K562 (cell line): ENCODE measurements around the gene SPPL3. TPM values are rescaled to one million over a fixed set of nuclear protein-coding genes. Genes with fewer than 3 reads are reported as not detected.

ENCODE experiments used
- ATAC-seq: fragments of 200-7000 bp; cut with Tn5 transposase; 3 replicates; pipeline ENCODE4 v1.9.1; 2020; ENCODE audit warnings: moderate library complexity
- BruUV-seq: library from RNA; stranded (reverse); fragments of 400-500 nt; replicated peaks from 2 replicates; lab custom pipeline; 2021; lab: Mats Ljungman, UMichigan
- CTCF ChIA-PET: fragments of 300-600 bp; formaldehyde crosslinking; extraction: SDS; loops from one replicate; lab custom pipeline; 2021; ENCODE audit warnings: low intra/inter-chr PET ratio; lab: Yijun Ruan, JAX
- POLR2A ChIA-PET: fragments of 300-600, 350-650 bp; sonication (Branson Sonifier 250); formaldehyde crosslinking; extraction: SDS; loops from one replicate; lab custom pipeline; 2021; ENCODE audit warnings: antibody characterized with exemption, inconsistent platforms; lab: Yijun Ruan, JAX
- DNase-seq, 4 experiments: peaks; one replicate each; pipeline versions ENCODE4 v3.0.0 to v3.0.0-alpha.2; 2011 to 2018; ENCODE audit warnings: low spot score in 3 of 4, mixed read lengths in 3 of 4; ENCODE audit errors: extremely low read depth in 1 of 4
- FAIRE-seq: peaks from 2 replicates; lab custom pipeline; 2011; peaks lifted over from hg19 to GRCh38; lab: Jason Lieb, UNC
- H2AFZ ChIP-seq: 2 replicates; pipeline ENCODE4 v1.6.0; 2011; ENCODE audit warnings: low read depth, low read length, control low read depth, inconsistent platforms
- H3K27ac ChIP-seq: fragments of 200-600 bp; 3 replicates; pipeline ENCODE4 v1.8.0; 2011; ENCODE audit warnings: low read depth, mild to moderate bottlenecking, control low read depth, inconsistent platforms, low read length, moderate library complexity, mixed read lengths; ENCODE audit errors: extremely low read depth
- H3K27me3 ChIP-seq, 2 experiments: fragments of 300-600 bp in 1 of 2; 2 replicates in 1 of 2; 3 replicates in 1 of 2; pipeline versions ENCODE4 v1.6.0 to v1.8.0; 2011; ENCODE audit warnings: inconsistent platforms in 2 of 2, low read length in 2 of 2, mild to moderate bottlenecking in 1 of 2, mixed read lengths in 1 of 2, moderate library complexity in 1 of 2; ENCODE audit not compliant: control insufficient read depth in 2 of 2, insufficient read depth in 2 of 2
- H3K36me3 ChIP-seq: fragments of 300-600 bp; 3 replicates; pipeline ENCODE4 v1.8.0; 2011; ENCODE audit warnings: mild to moderate bottlenecking, low read length, inconsistent platforms; ENCODE audit not compliant: control insufficient read depth, insufficient read depth
- H3K4me1 ChIP-seq, 2 experiments: fragments of 200-600 bp in 1 of 2; replicated peaks in 1 of 2; 2 replicates in 1 of 2; 3 replicates in 1 of 2; pipeline versions ENCODE4 v1.5.1 to v1.8.0; 2011; ENCODE audit warnings: inconsistent platforms in 2 of 2, low read length in 2 of 2, mild to moderate bottlenecking in 1 of 2, mixed read lengths in 1 of 2, moderate library complexity in 1 of 2; ENCODE audit not compliant: control insufficient read depth in 2 of 2, insufficient read depth in 2 of 2
- H3K4me2 ChIP-seq: 2 replicates; pipeline ENCODE4 v1.6.1; 2011; ENCODE audit warnings: low read length, control low read depth, inconsistent platforms, mixed read lengths; ENCODE audit not compliant: insufficient read depth
- H3K4me3 ChIP-seq: fragments of 200-600 bp; sonication (generic), shearing (Covaris generic); 2 replicates; pipeline ENCODE4 v1.5.1; 2016; ENCODE audit warnings: control low read depth, inconsistent platforms
- H3K79me2 ChIP-seq: fragments of 200-600 bp; 3 replicates; pipeline ENCODE4 v1.8.0; 2011; ENCODE audit warnings: low read length, inconsistent platforms; ENCODE audit not compliant: control insufficient read depth, insufficient read depth
- H3K9ac ChIP-seq, 2 experiments: 2 replicates each; pipeline versions ENCODE4 v1.6.0 to v1.6.1; 2011; ENCODE audit warnings: low read depth in 2 of 2, low read length in 2 of 2, control low read depth in 1 of 2, inconsistent platforms in 1 of 2, mild to moderate bottlenecking in 1 of 2, mixed read lengths in 1 of 2; ENCODE audit not compliant: insufficient read depth in 1 of 2
- H3K9me1 ChIP-seq: one replicate; pipeline ENCODE4 v1.6.0; 2011; ENCODE audit warnings: inconsistent platforms, mild to moderate bottlenecking, low read length, moderate library complexity; ENCODE audit not compliant: control insufficient read depth, insufficient read depth
- H3K9me3 ChIP-seq: replicated peaks from 2 replicates; pipeline ENCODE4 v1.5.1; 2011; ENCODE audit warnings: low read depth, low read length, inconsistent platforms; ENCODE audit not compliant: control insufficient read depth, insufficient read depth
- H4K20me1 ChIP-seq: replicated peaks from 2 replicates; pipeline ENCODE4 v1.6.1; 2011; ENCODE audit warnings: low read length, inconsistent platforms, mixed read lengths; ENCODE audit not compliant: control insufficient read depth, insufficient read depth
- CEBPG ChIP-seq, 3 experiments: fragments of 200-800 bp in 1 of 3; sonication (Bioruptor generic) in 1 of 3; sonication (generic) in 1 of 3; formaldehyde crosslinking in 1 of 3; IDR thresholded peaks in 2 of 3; conservative IDR thresholded peaks in 1 of 3; 2 replicates each; pipeline versions ENCODE4 v1.6.1 to v1.8.0; 2016 to 2022; ENCODE audit warnings: missing compliant biosample characterization in 2 of 3, missing genetic modification characterization in 2 of 3, mild to moderate bottlenecking in 1 of 3, missing genetic modification reagents in 1 of 3
- MIER1 ChIP-seq: fragments of 450-650 bp; IDR thresholded peaks from 2 replicates; pipeline ENCODE4 v1.6.1; 2016; ENCODE audit warnings: antibody characterized with exemption, mild to moderate bottlenecking, low read depth
- ZNF512 ChIP-seq: IDR thresholded peaks from 2 replicates; pipeline ENCODE4 v1.6.1; 2016; ENCODE audit warnings: missing genetic modification characterization, missing compliant biosample characterization
- WGBS: fragments of 100-300 bp; shearing (Covaris generic); methylation state at CpG from one replicate; pipeline ENCODE4 v1.1.6; 2016; ENCODE audit warnings: low coverage, mixed read lengths; ENCODE audit not compliant: insufficient coverage; ENCODE audit errors: missing lambda C conversion rate; 5-methylcytosine and 5-hydroxymethylcytosine counted together
- in situ Hi-C: fragments of 300-500 bp; cut with MboI; formaldehyde crosslinking; loops from 4 replicates; pipeline ENCODE4 v1.15.0; 2018; ENCODE audit warnings: inconsistent platforms, mixed read lengths
- intact Hi-C: fragments of 100-400 bp; cut with micrococcal nuclease; formaldehyde crosslinking; loops from 2 replicates; pipeline ENCODE4 v1.14.2; 2022
- polyA plus RNA-seq, 8 experiments: library from polyadenylated mRNA; depleted of rRNA in 4 of 8; stranded (reverse) in 5 of 8; unstranded in 3 of 8; fragments of >200 nt; fragmentation: Nextera tagmentation in 2 of 8; fragmentation: Illumina TruSeq in 1 of 8; extraction: Ambion mirVana in 2 of 8; extraction: Trizol in 1 of 8; gene quantifications; 2 replicates each; pipeline versions ENCODE4 v1.2.1 to v1.2.3, GENCODE V29; 2011 to 2014; ENCODE audit warnings: inconsistent platforms in 1 of 8, missing spikeins in 1 of 8
- total RNA-seq, 7 experiments: library from RNA; depleted of rRNA in 6 of 7; stranded (reverse); fragments of >200 nt in 6 of 7; fragmentation: Illumina TruSeq in 2 of 7; extraction: Trizol in 2 of 7; gene quantifications; 2 replicates each; pipeline versions ENCODE4 v1.2.1 to v1.2.3, GENCODE V29; 2011 to 2021; ENCODE audit warnings: low replicate concordance in 1 of 7
- TF ChIP-seq, protein P1 (sequence below), 2 experiments: fragments of 450-650 bp in 1 of 2; sonication (generic) in 1 of 2; formaldehyde crosslinking in 1 of 2; IDR thresholded peaks in 1 of 2; conservative IDR thresholded peaks in 1 of 2; 2 replicates each; pipeline versions ENCODE4 v1.6.1 to v1.8.1; 2016 to 2023; ENCODE audit warnings: mild to moderate bottlenecking in 2 of 2, moderate library complexity in 2 of 2, inconsistent platforms in 1 of 2, missing genetic modification reagents in 1 of 2
- TF ChIP-seq, protein P2 (sequence below), 2 experiments: fragments of 450-650 bp; formaldehyde crosslinking in 1 of 2; IDR thresholded peaks; 2 replicates each; pipeline versions ENCODE4 v1.4.0 to v1.6.1; 2014 to 2020; ENCODE audit warnings: mild to moderate bottlenecking in 2 of 2, borderline replicate concordance in 1 of 2, low read depth in 1 of 2

The SPPL3 gene
- total and polyA plus RNA-seq, 9 of the 15 experiments (the other 6 are each of a cell fraction or from before 2014, with no cell fraction given) = 2.9 to 32.1 (median 7.1) TPM

GRCh38 chr12:120856980-120857379 is 47.2 kb downstream of the SPPL3 start (continued):
- TF ChIP-seq ZNF512 (tag) (no peak), MIER1 (no peak)

GRCh38 chr12:120855823-120856588 is 48.2 kb downstream of the SPPL3 start:
- Histone ChIP-seq H3K4me3 (no peak overlapping the region), H4K20me1 (peaks cover 8% of the 10 kb centered on the region), H3K4me1 (peaks cover 4 to 11% of the 10 kb centered on the region in 2 experiments; a peak in 2 of 5 replicates), H3K27me3 (no peaks in the 10 kb centered on the region), H3K9ac (no peak overlapping the region), H3K79me2 (peaks cover 34% of the 10 kb centered on the region), H3K4me2 (no peak overlapping the region), H3K9me3 (no peaks in the 10 kb centered on the region), H3K27ac (no peak overlapping the region), H2AFZ (no peak overlapping the region), H3K36me3 (no peaks in the 10 kb centered on the region), H3K9me1 (no peaks in the 10 kb centered on the region)
- FAIRE-seq (no peak), ATAC-seq (peak; percentile 51), DNase-seq (peak in 2 of 4 experiments; percentile 27 to 30)
- intact Hi-C loops = loop anchor here (2.0 to 5.0 kb wide), 2 partner anchors 46 to 115 kb away; partner anchors contain the start of gene SPPL3
- in situ Hi-C loops = no loop called here
- WGBS = 76% methylated on average over 5 of the region's 6 CpGs
- no TSS peak for BruUV-seq
- POLR2A ChIA-PET = interaction anchor here (0.5 to 1.5 kb wide), 2 partner anchors 10 to 797 kb away, joined by 3 to 7 read pairs; no protein-coding TSS in a partner anchor
- CTCF ChIA-PET = no interaction called here
- peak; percentile 63 for TF ChIP-seq CEBPG (CRISPR knock-in tag; IDR thresholded peaks at IDR 0.05)
- peak; percentile 23 to 61; a peak in 3 of 4 replicates for TF ChIP-seq CEBPG (tag; conservative IDR thresholded peaks at IDR 0.05 in 1 of 2, IDR thresholded peaks at IDR 0.05 in 1 of 2)
- TF ChIP-seq, protein P1, sequence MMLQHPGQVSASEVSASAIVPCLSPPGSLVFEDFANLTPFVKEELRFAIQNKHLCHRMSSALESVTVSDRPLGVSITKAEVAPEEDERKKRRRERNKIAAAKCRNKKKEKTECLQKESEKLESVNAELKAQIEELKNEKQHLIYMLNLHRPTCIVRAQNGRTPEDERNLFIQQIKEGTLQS (IDR thresholded peaks at IDR 0.05) = 0 out of 2 replicates have a peak, but pooled peaks have one; percentile 23
- TF ChIP-seq, protein P1 (CRISPR knock-in tag; conservative IDR thresholded peaks at IDR 0.05) = no peak
- TF ChIP-seq, protein P2, sequence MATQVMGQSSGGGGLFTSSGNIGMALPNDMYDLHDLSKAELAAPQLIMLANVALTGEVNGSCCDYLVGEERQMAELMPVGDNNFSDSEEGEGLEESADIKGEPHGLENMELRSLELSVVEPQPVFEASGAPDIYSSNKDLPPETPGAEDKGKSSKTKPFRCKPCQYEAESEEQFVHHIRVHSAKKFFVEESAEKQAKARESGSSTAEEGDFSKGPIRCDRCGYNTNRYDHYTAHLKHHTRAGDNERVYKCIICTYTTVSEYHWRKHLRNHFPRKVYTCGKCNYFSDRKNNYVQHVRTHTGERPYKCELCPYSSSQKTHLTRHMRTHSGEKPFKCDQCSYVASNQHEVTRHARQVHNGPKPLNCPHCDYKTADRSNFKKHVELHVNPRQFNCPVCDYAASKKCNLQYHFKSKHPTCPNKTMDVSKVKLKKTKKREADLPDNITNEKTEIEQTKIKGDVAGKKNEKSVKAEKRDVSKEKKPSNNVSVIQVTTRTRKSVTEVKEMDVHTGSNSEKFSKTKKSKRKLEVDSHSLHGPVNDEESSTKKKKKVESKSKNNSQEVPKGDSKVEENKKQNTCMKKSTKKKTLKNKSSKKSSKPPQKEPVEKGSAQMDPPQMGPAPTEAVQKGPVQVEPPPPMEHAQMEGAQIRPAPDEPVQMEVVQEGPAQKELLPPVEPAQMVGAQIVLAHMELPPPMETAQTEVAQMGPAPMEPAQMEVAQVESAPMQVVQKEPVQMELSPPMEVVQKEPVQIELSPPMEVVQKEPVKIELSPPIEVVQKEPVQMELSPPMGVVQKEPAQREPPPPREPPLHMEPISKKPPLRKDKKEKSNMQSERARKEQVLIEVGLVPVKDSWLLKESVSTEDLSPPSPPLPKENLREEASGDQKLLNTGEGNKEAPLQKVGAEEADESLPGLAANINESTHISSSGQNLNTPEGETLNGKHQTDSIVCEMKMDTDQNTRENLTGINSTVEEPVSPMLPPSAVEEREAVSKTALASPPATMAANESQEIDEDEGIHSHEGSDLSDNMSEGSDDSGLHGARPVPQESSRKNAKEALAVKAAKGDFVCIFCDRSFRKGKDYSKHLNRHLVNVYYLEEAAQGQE (IDR thresholded peaks at IDR 0.05; ENCODE audit: borderline replicate concordance) = 0 out of 2 replicates have a peak, but pooled peaks have one; percentile 12
- TF ChIP-seq, protein P2 (CRISPR knock-in tag; IDR thresholded peaks at IDR 0.05; ENCODE audit: low read depth) = no peak
